ENCODE measurements around the gene CYP24A1.

CYP24A1 gene

GRCh38 chr20:54115172-54115854 is 58.5 kb downstream of the CYP24A1 start:
- DNase-seq = no peak

- no peak for DNase-seq
Observed at GRCh38 chr20:54114109-54114508, 59.7 kb downstream of the CYP24A1 start.

GRCh38 chr20:54113566-54113965 is 60.2 kb downstream of the CYP24A1 start:
- no peak for DNase-seq

- no peak for DNase-seq
Observed at GRCh38 chr20:54112221-54112884, 61.4 kb downstream of the CYP24A1 start.

- no peak for DNase-seq
Observed at GRCh38 chr20:54111460-54111859, 62.3 kb downstream of the CYP24A1 start.

- no peak for DNase-seq
Observed at GRCh38 chr20:54110457-54110856, 63.3 kb downstream of the CYP24A1 start.

- DNase-seq = no peak
Observed at GRCh38 chr20:54110041-54110440, 63.7 kb downstream of the CYP24A1 start.

DNA sequence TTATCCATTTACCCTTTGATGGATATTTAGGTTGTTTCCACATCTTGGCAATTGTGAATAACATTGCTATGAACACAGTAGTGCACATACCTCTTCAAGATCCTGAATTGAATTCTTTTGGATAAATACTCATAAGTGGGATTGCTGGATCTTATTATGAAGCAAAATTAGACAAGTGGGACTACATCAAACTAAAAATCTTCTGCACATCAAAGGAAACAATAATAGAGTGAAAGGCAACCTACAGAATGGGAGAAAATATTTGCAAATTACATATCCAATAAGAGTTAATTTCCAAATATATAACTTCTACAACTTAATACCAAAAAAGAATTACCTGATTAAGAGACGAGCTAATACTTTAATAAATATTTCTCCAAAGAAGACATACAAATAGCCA is 65.0 kb downstream of the CYP24A1 start:
- no peak for DNase-seq

- no peak for DNase-seq
Observed at GRCh38 chr20:54108326-54108642, 65.5 kb downstream of the CYP24A1 start.

- DNase-seq = no peak
Observed at GRCh38 chr20:54107600-54108325, 66.0 kb downstream of the CYP24A1 start.

GRCh38 chr20:54107181-54107580 is 66.6 kb downstream of the CYP24A1 start:
- no peak for DNase-seq

- DNase-seq = no peak
Observed at GRCh38 chr20:54106162-54106561, 67.6 kb downstream of the CYP24A1 start.

GRCh38 chr20:54105653-54106052 is 68.1 kb downstream of the CYP24A1 start:
- DNase-seq = no peak

- DNase-seq = no peak
Observed at GRCh38 chr20:54104781-54105180, 69.0 kb downstream of the CYP24A1 start.

GRCh38 chr20:54103762-54104600 is 69.8 kb downstream of the CYP24A1 start:
- no peak for DNase-seq

Measured in hypothalamus (tissue), 51 donors.